K562 (cell line): Measurements from ENCODE around the gene LUC7L. TPM values are rescaled to one million over a fixed set of nuclear protein-coding genes. Genes with fewer than 3 reads are reported as not detected.

Experiments
- ATF6 ChIP-seq: sonication (generic); formaldehyde crosslinking; IDR thresholded peaks from 2 replicates; pipeline ENCODE4 v1.4.0; 2020; ENCODE audit warnings: mild to moderate bottlenecking, missing genetic modification reagents
- BCL6 ChIP-seq: fragments of 250-450 bp; sonication (Bioruptor Pico); IDR thresholded peaks from 2 replicates; pipeline ENCODE4 v1.4.0; 2020
- BDP1 ChIP-seq: IDR thresholded peaks from 3 replicates; pipeline ENCODE4 v1.6.1; 2011; ENCODE audit not compliant: insufficient read length, insufficient read depth
- E2F6 ChIP-seq, 2 experiments: IDR thresholded peaks; 2 replicates each; pipeline ENCODE4 v1.6.1; 2011; ENCODE audit warnings: borderline replicate concordance in 1 of 2, control low read depth in 1 of 2, low read depth in 1 of 2, low read length in 1 of 2, mild to moderate bottlenecking in 1 of 2, mixed read lengths in 1 of 2, moderate library complexity in 1 of 2; ENCODE audit not compliant: insufficient read depth in 1 of 2, insufficient read length in 1 of 2, poor library complexity in 1 of 2, severe bottlenecking in 1 of 2; ENCODE audit errors: extremely low read depth in 1 of 2
- EHMT2 ChIP-seq: fragments of 450-650 bp; IDR thresholded peaks from 2 replicates; pipeline ENCODE4 v1.6.1; 2018; ENCODE audit warnings: antibody characterized with exemption
- HNRNPL ChIP-seq: fragments of 200-400 bp; formaldehyde crosslinking; IDR thresholded peaks from 2 replicates; pipeline ENCODE4 v1.6.1; 2017; ENCODE audit warnings: low read depth, mild to moderate bottlenecking, low read length
- MCM3 ChIP-seq: fragments of 450-650 bp; IDR thresholded peaks from 2 replicates; pipeline ENCODE4 v1.6.1; 2016
- MECOM ChIP-seq: fragments of 250-450 bp; sonication (Bioruptor Pico); IDR thresholded peaks from 2 replicates; pipeline ENCODE4 v1.8.0; 2022; ENCODE audit warnings: inconsistent platforms
- NBN ChIP-seq: fragments of 450-650 bp; IDR thresholded peaks from 2 replicates; pipeline ENCODE4 v1.6.1; 2016; ENCODE audit warnings: low read depth, mild to moderate bottlenecking
- NR4A1 ChIP-seq, 2 experiments: fragments of 250-450 bp in 1 of 2; fragments of 450-650 bp in 1 of 2; sonication (Bioruptor Pico) in 1 of 2; IDR thresholded peaks; 2 replicates each; pipeline versions ENCODE4 v1.4.0 to v1.6.1; 2016 to 2020; ENCODE audit warnings: mild to moderate bottlenecking in 2 of 2, missing compliant biosample characterization in 1 of 2, missing genetic modification characterization in 1 of 2, moderate library complexity in 1 of 2
- PHF8 ChIP-seq: fragments of 200-600 bp; sonication (generic); IDR thresholded peaks from 2 replicates; pipeline ENCODE4 v1.6.1; 2012; ENCODE audit warnings: mixed run types, mild to moderate bottlenecking, inconsistent platforms, low read length, moderate library complexity, borderline replicate concordance
- SAFB2 ChIP-seq: fragments of 200-400 bp; formaldehyde crosslinking; IDR thresholded peaks from 2 replicates; pipeline ENCODE4 v1.6.1; 2018; ENCODE audit warnings: borderline replicate concordance, low read length, low read depth, moderate library complexity; ENCODE audit not compliant: severe bottlenecking
- SIN3A ChIP-seq, 2 experiments: fragments of 150-350 bp in 1 of 2; IDR thresholded peaks; 2 replicates each; pipeline ENCODE4 v1.6.1; 2011 to 2016; ENCODE audit warnings: borderline replicate concordance in 2 of 2, low read depth in 2 of 2, low read length in 2 of 2, mild to moderate bottlenecking in 2 of 2, moderate library complexity in 2 of 2; ENCODE audit not compliant: control insufficient read depth in 1 of 2
- SMARCA4 ChIP-seq: fragments of 450-650 bp; IDR thresholded peaks from 2 replicates; pipeline ENCODE4 v1.6.1; 2016
- TSC22D4 ChIP-seq: fragments of 450-650 bp; IDR thresholded peaks from 2 replicates; pipeline ENCODE4 v1.6.1; 2016; ENCODE audit warnings: missing genetic modification characterization, missing biosample characterization, control low read depth
- ZBTB11 ChIP-seq, 3 experiments: fragments of 200-800 bp in 1 of 3; fragments of 250-450 bp in 1 of 3; fragments of 450-650 bp in 1 of 3; sonication (Bioruptor Pico) in 1 of 3; sonication (Bioruptor generic) in 1 of 3; formaldehyde crosslinking in 1 of 3; IDR thresholded peaks; 2 replicates each; pipeline versions ENCODE4 v1.6.1 to v1.8.0; 2016 to 2022; ENCODE audit warnings: mild to moderate bottlenecking in 2 of 3, missing genetic modification characterization in 2 of 3, missing compliant biosample characterization in 1 of 3, moderate library complexity in 1 of 3
- ZNF277 ChIP-seq: fragments of 250-450 bp; sonication (Bioruptor Pico); IDR thresholded peaks from 2 replicates; pipeline ENCODE4 v1.8.0; 2022; ENCODE audit warnings: inconsistent platforms, mild to moderate bottlenecking, moderate library complexity, borderline replicate concordance
- ZNF436 ChIP-seq: fragments of 250-450, 450-650 bp; sonication (Bioruptor Pico); formaldehyde crosslinking; IDR thresholded peaks from 2 replicates; pipeline ENCODE4 v1.7.0; 2020; ENCODE audit warnings: mild to moderate bottlenecking
- ZNF551 ChIP-seq: fragments of 250-450 bp; sonication (Bioruptor Pico); IDR thresholded peaks from 2 replicates; pipeline ENCODE4 v1.5.0; 2021; ENCODE audit warnings: mild to moderate bottlenecking, moderate library complexity
- polyA plus RNA-seq, 8 experiments: library from polyadenylated mRNA; depleted of rRNA in 4 of 8; stranded (reverse) in 5 of 8; unstranded in 3 of 8; fragments of >200 nt; fragmentation: Nextera tagmentation in 2 of 8; fragmentation: Illumina TruSeq in 1 of 8; extraction: Ambion mirVana in 2 of 8; extraction: Trizol in 1 of 8; gene quantifications; 2 replicates each; pipeline versions ENCODE4 v1.2.1 to v1.2.3, GENCODE V29; 2011 to 2014; ENCODE audit warnings: inconsistent platforms in 1 of 8, missing spikeins in 1 of 8
- total RNA-seq, 7 experiments: library from RNA; depleted of rRNA in 6 of 7; stranded (reverse); fragments of >200 nt in 6 of 7; fragmentation: Illumina TruSeq in 2 of 7; extraction: Trizol in 2 of 7; gene quantifications; 2 replicates each; pipeline versions ENCODE4 v1.2.1 to v1.2.3, GENCODE V29; 2011 to 2021; ENCODE audit warnings: low replicate concordance in 1 of 7

Gene LUC7L
- total and polyA plus RNA-seq, 9 of the 15 experiments (the other 6 are each of a cell fraction or from before 2014, with no cell fraction given), result 1.7 to 93.3 (median 59.5) TPM

- no peak for TF ChIP-seq ZBTB11 (CRISPR knock-in tag; IDR thresholded peaks at IDR 0.05)
- TF ChIP-seq SAFB2, result no peak
- no peak for TF ChIP-seq HNRNPL
- no peak for TF ChIP-seq ZNF436
- no peak for TF ChIP-seq ZNF277
- 0 out of 4 replicates have a peak, but pooled peaks have one; percentile 17 to 69 for TF ChIP-seq SIN3A (IDR thresholded peaks at IDR 0.05; ENCODE audit: borderline replicate concordance in 2 of 2, control insufficient read depth in 1 of 2, low read depth in 2 of 2, low read length in 2 of 2)
- no peak for TF ChIP-seq TSC22D4 (tag)
- no peak for TF ChIP-seq E2F6 (IDR thresholded peaks at IDR 0.05; ENCODE audit: borderline replicate concordance in 1 of 2, extremely low read depth in 1 of 2, insufficient read depth in 1 of 2, insufficient read length in 1 of 2, low read depth in 1 of 2, low read length in 1 of 2, poor library complexity in 1 of 2, severe bottlenecking in 1 of 2)
- TF ChIP-seq NR4A1 (CRISPR knock-in tag; IDR thresholded peaks at IDR 0.05), result no peak
- TF ChIP-seq NR4A1 (tag; IDR thresholded peaks at IDR 0.05), result 0 out of 2 replicates have a peak, but pooled peaks have one; percentile 18
- no peak for TF ChIP-seq EHMT2
- TF ChIP-seq BCL6 (CRISPR knock-in tag), result no peak
- TF ChIP-seq ATF6, result no peak
- no peak for TF ChIP-seq PHF8
- no peak for TF ChIP-seq NBN
- TF ChIP-seq ZNF551 (CRISPR knock-in tag), result no peak
- no peak for TF ChIP-seq MECOM (CRISPR knock-in tag)
- no peak for TF ChIP-seq MCM3
- peak; percentile 70; the same call in 1 of the 2 replicates for TF ChIP-seq SMARCA4
- TF ChIP-seq BDP1, result no peak
These were observed 47.7 kb downstream of the LUC7L start (continued) for GRCh38 chr16:181565-182021.
